Progenitor cell of endocrine pancreas (in vitro differentiated cells): ENCODE data around the gene SEMA6C. TPM values are rescaled to one million over a fixed set of nuclear protein-coding genes. Genes with fewer than 3 reads are reported as not detected.

Source experiments
- DNase-seq: peaks from one replicate; pipeline ENCODE4 v3.0.0; 2021; ENCODE audit warnings: low spot score; ENCODE audit not compliant: unreplicated experiment
- H3K27ac Mint-ChIP-seq: 2 replicates; pipeline ENCODE4 v1.8.0; 2021; ENCODE audit warnings: mild to moderate bottlenecking, moderate library complexity, mixed read lengths
- H3K27me3 Mint-ChIP-seq: 2 replicates; pipeline ENCODE4 v1.8.0; 2021; ENCODE audit warnings: mixed read lengths
- H3K36me3 Mint-ChIP-seq: 2 replicates; pipeline ENCODE4 v1.8.0; 2022; ENCODE audit warnings: mixed read lengths; ENCODE audit not compliant: insufficient read depth
- H3K4me1 Mint-ChIP-seq: 2 replicates; pipeline ENCODE4 v1.8.0; 2021; ENCODE audit warnings: low read depth, mixed read lengths
- H3K4me3 Mint-ChIP-seq: 2 replicates; pipeline ENCODE4 v1.8.0; 2021; ENCODE audit warnings: low read depth, mild to moderate bottlenecking, moderate library complexity, mixed read lengths
- H3K9me3 Mint-ChIP-seq: 2 replicates; pipeline ENCODE4 v1.8.0; 2021; ENCODE audit warnings: low read depth, mixed read lengths
- total RNA-seq: library from RNA; stranded (reverse); gene quantifications from 2 replicates; pipeline ENCODE4 v1.2.1, GENCODE V29; 2021
- TF ChIP-seq, protein P1 (sequence below): fragments of 200-600 bp; sonication (generic); IDR thresholded peaks from one replicate; pipeline ENCODE4 v1.5.0; 2021; ENCODE audit warnings: antibody characterized with exemption, mild to moderate bottlenecking; ENCODE audit not compliant: unreplicated experiment

The SEMA6C gene
- total RNA-seq, 1 donor from 2014 or later = 34.0 TPM

DNA sequence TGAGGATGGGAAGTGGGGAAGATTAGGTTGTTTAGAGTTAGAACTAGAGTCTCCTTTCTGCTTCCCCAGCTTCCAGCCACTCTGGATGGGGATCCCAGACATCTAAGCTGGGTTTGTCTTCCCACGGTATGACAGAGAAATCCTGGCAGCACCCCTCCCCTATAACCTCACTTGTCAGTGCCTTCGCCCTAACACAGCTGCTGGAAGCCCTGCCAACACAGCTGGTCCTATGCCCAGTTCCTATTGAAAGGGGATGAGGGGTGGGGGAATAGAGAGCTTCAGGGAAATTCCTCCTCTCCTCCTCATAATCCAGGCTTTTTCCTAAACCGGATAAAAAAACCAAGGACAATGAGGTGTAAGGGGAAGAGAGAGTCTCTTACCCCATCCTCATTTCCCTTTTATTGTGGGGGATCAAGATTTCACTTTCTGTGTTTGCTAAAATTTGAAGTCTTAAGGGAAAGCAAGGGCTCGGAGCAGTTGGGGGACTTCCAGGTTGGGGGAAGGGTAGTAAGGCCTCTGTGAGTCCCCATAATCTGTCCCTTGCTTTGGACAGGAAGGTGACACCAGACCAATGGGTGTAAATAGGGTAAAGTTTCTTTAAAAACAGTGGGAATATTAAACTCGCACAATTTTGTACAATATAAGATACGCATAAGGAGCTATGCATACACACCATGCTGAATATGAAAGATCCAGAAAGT lies 28.8 kb upstream of the SEMA6C start:
- no peaks in the 10 kb centered on the region for H3K4me1 Mint-ChIP-seq
- H3K27ac Mint-ChIP-seq = no peak overlapping the region
- no peak for DNase-seq
- H3K27me3 Mint-ChIP-seq = no peaks in the 10 kb centered on the region
- TF ChIP-seq, protein P1, sequence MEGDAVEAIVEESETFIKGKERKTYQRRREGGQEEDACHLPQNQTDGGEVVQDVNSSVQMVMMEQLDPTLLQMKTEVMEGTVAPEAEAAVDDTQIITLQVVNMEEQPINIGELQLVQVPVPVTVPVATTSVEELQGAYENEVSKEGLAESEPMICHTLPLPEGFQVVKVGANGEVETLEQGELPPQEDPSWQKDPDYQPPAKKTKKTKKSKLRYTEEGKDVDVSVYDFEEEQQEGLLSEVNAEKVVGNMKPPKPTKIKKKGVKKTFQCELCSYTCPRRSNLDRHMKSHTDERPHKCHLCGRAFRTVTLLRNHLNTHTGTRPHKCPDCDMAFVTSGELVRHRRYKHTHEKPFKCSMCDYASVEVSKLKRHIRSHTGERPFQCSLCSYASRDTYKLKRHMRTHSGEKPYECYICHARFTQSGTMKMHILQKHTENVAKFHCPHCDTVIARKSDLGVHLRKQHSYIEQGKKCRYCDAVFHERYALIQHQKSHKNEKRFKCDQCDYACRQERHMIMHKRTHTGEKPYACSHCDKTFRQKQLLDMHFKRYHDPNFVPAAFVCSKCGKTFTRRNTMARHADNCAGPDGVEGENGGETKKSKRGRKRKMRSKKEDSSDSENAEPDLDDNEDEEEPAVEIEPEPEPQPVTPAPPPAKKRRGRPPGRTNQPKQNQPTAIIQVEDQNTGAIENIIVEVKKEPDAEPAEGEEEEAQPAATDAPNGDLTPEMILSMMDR = no peak
- H3K36me3 Mint-ChIP-seq = peaks cover 22% of the 10 kb centered on the region
- H3K4me3 Mint-ChIP-seq = no peak overlapping the region
- H3K9me3 Mint-ChIP-seq = no peaks in the 10 kb centered on the region

DNA sequence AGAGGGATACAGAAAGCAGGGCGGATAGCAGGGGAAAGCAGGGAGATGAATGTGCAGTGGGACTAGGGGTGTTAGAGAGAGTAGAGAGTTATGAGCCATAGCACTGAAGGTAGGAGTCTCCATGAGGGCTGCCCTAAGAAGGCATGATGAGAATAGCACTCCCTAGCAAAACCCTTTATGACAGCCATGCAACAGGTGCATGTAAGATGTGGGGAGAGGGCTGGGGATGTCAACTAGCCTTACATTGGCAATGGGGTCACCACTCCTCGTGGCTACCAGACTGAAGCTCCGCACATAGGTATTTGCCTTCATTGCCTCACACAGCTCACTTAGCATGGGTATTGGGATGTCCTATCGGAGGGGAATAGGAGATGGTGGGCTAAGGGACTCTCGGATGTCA lies 24.8 kb upstream of the SEMA6C start:
- DNase-seq = no peak
- peaks cover 6% of the 10 kb centered on the region for H3K4me1 Mint-ChIP-seq
- H3K27ac Mint-ChIP-seq = no peak overlapping the region
- peaks cover 16% of the 10 kb centered on the region for H3K36me3 Mint-ChIP-seq
- no peaks in the 10 kb centered on the region for H3K9me3 Mint-ChIP-seq
- TF ChIP-seq, protein P1 = no peak
- H3K27me3 Mint-ChIP-seq = no peaks in the 10 kb centered on the region
- no peak overlapping the region for H3K4me3 Mint-ChIP-seq

DNA sequence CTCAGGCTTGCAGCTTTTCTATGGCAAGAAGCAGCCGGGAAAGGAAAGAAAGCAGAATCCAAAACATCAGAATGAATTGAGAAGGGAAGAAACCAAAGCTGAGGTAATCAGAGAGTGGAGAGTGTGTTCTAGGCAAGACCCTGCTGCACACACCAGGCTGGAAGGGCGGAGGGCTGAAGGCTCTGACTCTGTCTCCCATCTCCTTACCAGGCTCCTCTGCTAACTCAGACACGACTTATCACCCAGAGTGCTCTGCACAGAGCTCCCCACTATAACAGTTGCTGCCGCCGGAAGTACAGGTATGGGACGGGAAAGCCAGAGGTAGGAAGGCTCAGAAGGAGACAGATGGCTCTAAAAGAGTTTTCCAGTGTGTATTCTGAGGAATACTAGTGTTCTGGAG lies 20.7 kb upstream of the SEMA6C start:
- peaks cover 11% of the 10 kb centered on the region for H3K36me3 Mint-ChIP-seq
- H3K27me3 Mint-ChIP-seq = no peaks in the 10 kb centered on the region
- H3K27ac Mint-ChIP-seq = peak overlapping the region; percentile 93
- H3K4me1 Mint-ChIP-seq = peaks cover 24% of the 10 kb centered on the region
- H3K9me3 Mint-ChIP-seq = no peaks in the 10 kb centered on the region
- TF ChIP-seq, protein P1 = no peak
- H3K4me3 Mint-ChIP-seq = peak overlapping the region; percentile 97
- no peak for DNase-seq

DNA sequence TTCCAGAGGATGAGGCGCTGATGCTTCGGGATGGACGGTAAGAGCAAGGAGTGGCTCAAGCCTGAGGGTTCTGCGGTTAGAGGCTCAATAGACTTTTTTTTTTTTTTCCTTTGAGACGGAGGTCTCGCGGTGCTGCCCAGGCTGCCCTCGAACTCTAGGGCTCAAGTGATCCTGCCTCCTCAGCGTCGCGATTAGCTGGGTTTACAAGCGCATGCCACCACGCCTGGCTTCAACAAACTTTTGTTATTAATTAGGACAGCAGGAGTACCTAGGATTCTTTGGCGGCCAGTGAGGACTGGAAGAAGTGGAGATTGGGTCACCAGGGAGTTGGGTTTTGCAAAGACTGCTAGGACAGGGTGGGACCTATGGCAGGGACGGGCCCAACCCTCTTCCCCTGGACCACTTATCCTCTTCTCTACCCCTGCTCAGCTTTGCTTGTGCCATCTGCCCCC lies 20.1 kb upstream of the SEMA6C start:
- TF ChIP-seq, protein P1 = no peak
- Mint-ChIP-seq H3K27me3 (no peaks in the 10 kb centered on the region), H3K4me3 (peak overlapping the region; percentile 97), H3K9me3 (no peaks in the 10 kb centered on the region), H3K4me1 (peaks cover 24% of the 10 kb centered on the region), H3K36me3 (peaks cover 14% of the 10 kb centered on the region), H3K27ac (peak overlapping the region; percentile 93)
- DNase-seq = no peak

DNA sequence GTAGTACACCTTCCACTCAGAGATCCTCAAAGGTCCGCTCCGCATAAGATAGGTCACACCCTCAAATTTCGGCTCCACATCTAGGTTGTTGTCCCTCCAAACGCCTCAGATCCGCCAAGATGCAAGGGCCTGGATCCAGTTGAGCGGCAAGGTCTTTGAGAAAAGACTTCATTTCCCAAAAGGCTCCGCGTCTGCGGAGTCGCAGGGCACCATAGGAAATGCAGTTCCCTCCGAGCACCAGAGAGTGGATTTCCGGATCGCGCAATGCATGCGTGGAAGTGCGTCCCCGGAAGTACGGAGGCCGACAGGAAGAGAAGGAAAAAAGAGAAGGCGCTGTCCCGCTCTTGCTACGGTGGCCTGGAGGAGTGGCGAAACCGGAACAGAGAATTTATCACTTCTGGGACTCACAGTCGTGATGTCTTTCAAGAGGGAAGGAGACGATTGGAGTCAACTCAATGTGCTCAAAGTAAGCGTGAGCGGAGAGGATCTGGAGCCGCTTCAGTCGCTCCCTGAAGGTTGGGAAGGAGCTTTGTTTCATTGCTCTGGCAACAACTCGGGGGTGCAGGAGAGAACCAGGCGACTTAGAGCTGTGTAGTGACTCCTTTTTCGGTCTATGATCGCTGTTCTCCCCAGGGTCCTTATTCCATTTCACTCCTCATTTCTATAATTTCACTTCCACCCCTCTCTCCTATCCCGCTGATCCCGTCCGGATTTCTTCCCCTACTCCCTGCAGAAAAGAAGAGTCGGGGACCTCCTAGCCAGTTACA lies 19.5 kb upstream of the SEMA6C start, which contains the start of the genes LYSMD1 and SCNM1:
Gene LYSMD1, minus strand, starts transcription at position 165 of the 767 bp plus-strand sequence. CDS start 644 bp downstream, outside the sequence.
Gene SCNM1, plus strand, starts transcription at position 407 of the 767 bp plus-strand sequence. Its CDS starts 9 bp downstream, at position 416.
- peak within 1 kb of the TSS; percentile 97 for H3K4me3 Mint-ChIP-seq
- H3K36me3 Mint-ChIP-seq = peaks cover 16% of the 10 kb centered on the region
- H3K9me3 Mint-ChIP-seq = no peaks in the 10 kb centered on the region
- peaks cover 24% of the 10 kb centered on the region for H3K4me1 Mint-ChIP-seq
- DNase-seq = peak; percentile 81
- TF ChIP-seq, protein P1 = no peak
- peak within 1 kb of the TSS; percentile 93 for H3K27ac Mint-ChIP-seq
- no peaks in the 10 kb centered on the region for H3K27me3 Mint-ChIP-seq
